ENCODE data around the gene PGLYRP4. TPM values are rescaled to one million over a fixed set of nuclear protein-coding genes. Genes with fewer than 3 reads are reported as not detected.

The PGLYRP4 gene
- total and polyA plus RNA-seq, 2 of the 4 experiments (the other 2 are of a cell fraction) = not detected

DNA sequence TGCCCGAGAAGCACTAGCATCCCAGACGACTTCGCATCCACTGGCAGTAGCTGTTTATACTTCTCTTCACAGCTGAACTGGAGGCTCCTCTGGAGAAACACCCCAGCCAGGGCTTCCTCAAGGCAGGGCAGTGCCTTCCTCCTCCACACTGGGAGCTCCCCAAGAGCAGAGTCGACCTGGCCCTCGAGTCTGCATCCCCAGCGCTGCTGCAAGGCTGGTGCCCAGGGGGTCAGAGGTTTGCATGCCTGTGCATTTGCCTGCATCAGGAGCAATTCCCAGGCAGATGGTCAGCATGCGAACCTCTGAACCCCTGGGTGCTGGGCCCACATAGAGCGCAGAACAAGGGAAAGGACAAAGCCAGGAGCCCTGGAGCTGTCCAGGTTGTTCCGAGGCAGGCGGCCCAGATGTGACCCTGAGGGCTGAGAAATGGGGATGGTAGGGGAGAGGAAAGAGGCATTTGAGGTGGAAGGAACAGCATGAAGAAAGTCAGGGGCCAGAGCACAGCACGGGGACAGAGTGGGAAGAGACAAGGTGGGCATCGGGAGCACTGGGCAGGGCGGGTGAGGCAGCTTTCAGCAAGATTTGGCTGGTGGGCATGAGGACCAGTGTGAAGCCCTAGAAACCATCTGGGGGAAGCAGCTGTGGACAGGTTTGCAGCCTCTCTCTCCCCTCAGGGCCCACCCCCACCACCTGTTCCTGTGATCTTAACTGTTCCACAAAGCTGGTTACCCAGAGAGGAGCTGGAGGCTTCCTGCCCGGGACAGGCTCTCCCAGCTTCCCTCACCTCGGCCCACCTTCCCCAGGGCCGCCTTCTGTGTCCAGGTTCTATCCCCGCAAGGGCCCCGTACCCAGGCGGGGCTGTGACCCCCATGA, 48.6 kb upstream of the PGLYRP4 start:
- no peak for ATAC-seq (ENCODE audit: low read depth)
- H3K27me3 ChIP-seq (ENCODE audit: control insufficient read depth, insufficient read depth, low read length) = peaks cover 7% of the 10 kb centered on the region; the same call in 1 of the 2 replicates

More for the DNA sequence above, 48.6 kb upstream of the PGLYRP4 start:
- BruUV-seq (replicated peaks) = no TSS peak
- no peaks in the 10 kb centered on the region for H3K9me1 ChIP-seq (ENCODE audit: insufficient read depth, low read length)
- DNase-seq = no peak
- H3K4ac ChIP-seq (ENCODE audit: low read depth, low read length) = no peak overlapping the region
- POLR2A ChIA-PET (ENCODE audit: unreplicated experiment) = no interaction called here
- no peak overlapping the region for H2AK9ac ChIP-seq (replicated peaks; ENCODE audit: low read depth, low read length, poor library complexity)
- H3K14ac ChIP-seq (replicated peaks; ENCODE audit: low read depth, low read length) = no peak overlapping the region
- TF ChIP-seq, protein P1, sequence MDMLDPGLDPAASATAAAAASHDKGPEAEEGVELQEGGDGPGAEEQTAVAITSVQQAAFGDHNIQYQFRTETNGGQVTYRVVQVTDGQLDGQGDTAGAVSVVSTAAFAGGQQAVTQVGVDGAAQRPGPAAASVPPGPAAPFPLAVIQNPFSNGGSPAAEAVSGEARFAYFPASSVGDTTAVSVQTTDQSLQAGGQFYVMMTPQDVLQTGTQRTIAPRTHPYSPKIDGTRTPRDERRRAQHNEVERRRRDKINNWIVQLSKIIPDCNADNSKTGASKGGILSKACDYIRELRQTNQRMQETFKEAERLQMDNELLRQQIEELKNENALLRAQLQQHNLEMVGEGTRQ (IDR thresholded peaks at IDR 0.05; ENCODE audit: low read depth, low read length) = no peak
- TF ChIP-seq NFE2L2 (IDR thresholded peaks at IDR 0.05; ENCODE audit: low read depth, low read length) (no peak), RCOR1 (IDR thresholded peaks at IDR 0.05; ENCODE audit: insufficient replicate concordance, low read length) (no peak), CHD1 (IDR thresholded peaks at IDR 0.05; ENCODE audit: low read depth, low read length) (no peak), MAFK (IDR thresholded peaks at IDR 0.05; ENCODE audit: low read depth, low read length) (no peak)
- no peak overlapping the region for H3K18ac ChIP-seq (ENCODE audit: low read depth, low read length)
- in situ Hi-C loops (cut with MboI; ENCODE audit: low sequenced_read_pairs) (no loop called here), dilution Hi-C loops (cut with HindIII; ENCODE audit: low sequenced_read_pairs, unreplicated experiment) (no loop called here), intact Hi-C loops (cut with micrococcal nuclease) (no loop called here)
- no peak overlapping the region for H3K23ac ChIP-seq (ENCODE audit: low read depth, low read length)
- H3K79me1 ChIP-seq (ENCODE audit: low read depth in 1 of 2, low read length in 2 of 2) = no peaks in the 10 kb centered on the region
- H4K8ac ChIP-seq (ENCODE audit: low read depth in 2 of 2, low read length in 2 of 2) = no peak overlapping the region
- H3K36me3 ChIP-seq (ENCODE audit: control insufficient read depth, insufficient read depth, low read length) = no peaks in the 10 kb centered on the region
- no peaks in the 10 kb centered on the region for H3K4me1 ChIP-seq (ENCODE audit: control insufficient read depth, insufficient read depth, low read length)
- H3K4me3 ChIP-seq (ENCODE audit: insufficient read depth, low read depth, low read length) = no peak overlapping the region
- no peak overlapping the region for H4K5ac ChIP-seq (ENCODE audit: low read depth, low read length)
- no peak overlapping the region for H2AFZ ChIP-seq (replicated peaks; ENCODE audit: low read length, poor library complexity)
- CTCF ChIA-PET = interaction anchor here (0.6 kb wide), 1 partner anchor 51 kb away, joined by 5 read pairs; no protein-coding TSS in a partner anchor
- WGBS, 2 experiments (ENCODE audit: extremely low coverage in 2 of 2, insufficient read length in 1 of 2) = 62% methylated on average over 15 of the region's 19 CpGs; no CpG with 5 or more reads in 1 of the 2 experiments
- no peak overlapping the region for H2BK120ac ChIP-seq (ENCODE audit: low read depth, low read length)
- H3K4me2 ChIP-seq (ENCODE audit: low read depth, low read length) = no peak overlapping the region
- no peak overlapping the region for H3K27ac ChIP-seq (ENCODE audit: insufficient read depth, low read length)
- H2AK5ac ChIP-seq (ENCODE audit: low read depth, low read length) = no peak overlapping the region
- no peaks in the 10 kb centered on the region for H3K9me3 ChIP-seq (ENCODE audit: control insufficient read depth, insufficient read depth, low read length)
- no peak overlapping the region for H3K9ac ChIP-seq (ENCODE audit: low read depth, low read length)
- no peak overlapping the region for H2BK15ac ChIP-seq (ENCODE audit: low read depth, low read length)
- no peaks in the 10 kb centered on the region for H4K20me1 ChIP-seq (ENCODE audit: insufficient read depth, low read length)
- no peak overlapping the region for H4K91ac ChIP-seq (ENCODE audit: insufficient read depth, low read depth, low read length)
- H3K56ac ChIP-seq (ENCODE audit: extremely low read depth, insufficient read depth, low read length) = no peak overlapping the region
- no peak overlapping the region for H2BK5ac ChIP-seq (ENCODE audit: low read depth, low read length, poor library complexity, severe bottlenecking)
- H2BK20ac ChIP-seq (ENCODE audit: low read depth, low read length) = no peak overlapping the region
